GM13977 (cell line): ENCODE measurements around the gene CT47C1.

Experiments
- DNase-seq: peaks from one replicate; pipeline ENCODE4 v3.0.0; 2012; ENCODE audit warnings: low spot score
- in situ Hi-C: fragments of 300-500 bp; cut with MboI; formaldehyde crosslinking; loops from one replicate; pipeline ENCODE4 v1.12.0; 2022; ENCODE audit warnings: low sequenced_read_pairs, low pct_unique_long_range_greater_than_20kb, mixed read lengths, inconsistent platforms; ENCODE audit not compliant: unreplicated experiment
- TF ChIP-seq, protein P1 (sequence below): IDR thresholded peaks from 2 replicates; pipeline ENCODE4 v1.5.1; 2012; ENCODE audit warnings: mild to moderate bottlenecking, control low read depth; ENCODE audit not compliant: insufficient read depth; ENCODE audit errors: extremely low read depth, missing control alignments

Gene CT47C1

GRCh38 chrX:119089619-119090018 is 16.8 kb downstream of the CT47C1 start:
- no peak for DNase-seq
- TF ChIP-seq, protein P1, sequence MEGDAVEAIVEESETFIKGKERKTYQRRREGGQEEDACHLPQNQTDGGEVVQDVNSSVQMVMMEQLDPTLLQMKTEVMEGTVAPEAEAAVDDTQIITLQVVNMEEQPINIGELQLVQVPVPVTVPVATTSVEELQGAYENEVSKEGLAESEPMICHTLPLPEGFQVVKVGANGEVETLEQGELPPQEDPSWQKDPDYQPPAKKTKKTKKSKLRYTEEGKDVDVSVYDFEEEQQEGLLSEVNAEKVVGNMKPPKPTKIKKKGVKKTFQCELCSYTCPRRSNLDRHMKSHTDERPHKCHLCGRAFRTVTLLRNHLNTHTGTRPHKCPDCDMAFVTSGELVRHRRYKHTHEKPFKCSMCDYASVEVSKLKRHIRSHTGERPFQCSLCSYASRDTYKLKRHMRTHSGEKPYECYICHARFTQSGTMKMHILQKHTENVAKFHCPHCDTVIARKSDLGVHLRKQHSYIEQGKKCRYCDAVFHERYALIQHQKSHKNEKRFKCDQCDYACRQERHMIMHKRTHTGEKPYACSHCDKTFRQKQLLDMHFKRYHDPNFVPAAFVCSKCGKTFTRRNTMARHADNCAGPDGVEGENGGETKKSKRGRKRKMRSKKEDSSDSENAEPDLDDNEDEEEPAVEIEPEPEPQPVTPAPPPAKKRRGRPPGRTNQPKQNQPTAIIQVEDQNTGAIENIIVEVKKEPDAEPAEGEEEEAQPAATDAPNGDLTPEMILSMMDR: no peak
- in situ Hi-C loops: no loop called here

GRCh38 chrX:119090627-119091026 is 17.8 kb downstream of the CT47C1 start:
- in situ Hi-C loops: no loop called here
- no peak for DNase-seq
- TF ChIP-seq, protein P1: no peak

- in situ Hi-C loops: no loop called here
- DNase-seq: no peak
- TF ChIP-seq, protein P1: no peak
Observed at GRCh38 chrX:119093991-119094735, 21.4 kb downstream of the CT47C1 start.

DNA sequence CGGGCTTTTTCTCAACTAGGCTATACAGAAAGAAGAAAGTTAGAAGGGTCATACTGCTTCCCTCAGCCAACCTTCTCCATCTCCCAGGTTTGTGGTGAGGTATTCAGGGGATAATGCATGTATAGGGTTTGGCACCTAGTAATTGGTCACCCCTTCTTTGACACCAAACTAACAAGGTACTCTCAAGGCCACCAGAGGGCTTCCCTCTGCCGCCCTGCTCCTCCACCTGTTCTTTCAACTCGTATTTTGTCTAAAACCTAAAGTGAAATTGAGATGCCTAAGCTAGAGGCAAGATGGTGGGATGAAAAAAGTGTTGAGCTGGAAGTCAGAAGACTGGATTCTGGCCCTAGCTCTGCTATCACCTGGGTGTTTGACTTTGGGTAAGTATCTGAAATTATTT is 22.0 kb downstream of the CT47C1 start:
- DNase-seq: no peak
- TF ChIP-seq, protein P1: no peak
- in situ Hi-C loops: no loop called here

GRCh38 chrX:119095936-119096335 is 23.1 kb downstream of the CT47C1 start:
- no peak for DNase-seq
- in situ Hi-C loops: no loop called here
- TF ChIP-seq, protein P1: no peak

GRCh38 chrX:119101168-119101567 is 28.4 kb downstream of the CT47C1 start:
- in situ Hi-C loops: no loop called here
- TF ChIP-seq, protein P1: no peak
- DNase-seq: no peak
